Activated CD8-positive, alpha-beta T cell treated with anti-CD3 and anti-CD28 coated beads, Interleukin-2, amount 10 ng/mL, durations not matched to agents 7 days and 5 days (primary cell): ENCODE data around the gene AGFG2. TPM values are rescaled to one million over a fixed set of nuclear protein-coding genes. Genes with fewer than 3 reads are reported as not detected.
"Not testable (repeated sequence)": the region's sequence is repeated elsewhere in the genome, so short reads cannot be mapped to it uniquely, and the experiment has no call there.

Source experiments
- ATAC-seq: fragments of 150-1000 bp; cut with Tn5 transposase; one replicate; pipeline ENCODE4 v1.10.0; 2021; ENCODE audit warnings: moderate library complexity
- CTCF ChIA-PET: fragments of 350-600 bp; sonication (Branson Sonifier 250); formaldehyde crosslinking; loops from one replicate; lab custom pipeline; 2021; ENCODE audit warnings: antibody characterized with exemption; lab: Charles Lee
- POLR2A ChIA-PET: fragments of 350-600 bp; sonication (Branson Sonifier 250); formaldehyde crosslinking; loops from one replicate; lab custom pipeline; 2021; ENCODE audit warnings: antibody characterized with exemption; lab: Charles Lee
- DNase-seq: peaks from one replicate; pipeline ENCODE4 v3.0.0-alpha.2; 2020
- H3K27ac Mint-ChIP-seq: one replicate; pipeline ENCODE4 v1.8.0; 2021; ENCODE audit warnings: mild to moderate bottlenecking, mixed read lengths
- H3K27me3 Mint-ChIP-seq: one replicate; pipeline ENCODE4 v1.8.0; 2021; ENCODE audit warnings: low read depth, mixed read lengths
- H3K36me3 Mint-ChIP-seq: one replicate; pipeline ENCODE4 v1.8.0; 2021; ENCODE audit warnings: low read depth, mixed read lengths
- H3K4me1 Mint-ChIP-seq: one replicate; pipeline ENCODE4 v1.8.0; 2021; ENCODE audit warnings: low read depth, mixed read lengths
- H3K4me3 Mint-ChIP-seq: one replicate; pipeline ENCODE4 v1.8.0; 2021; ENCODE audit warnings: mild to moderate bottlenecking, mixed read lengths
- H3K9me3 Mint-ChIP-seq: one replicate; pipeline ENCODE4 v1.8.0; 2022; ENCODE audit warnings: mixed read lengths; ENCODE audit not compliant: insufficient read depth
- total RNA-seq, 2 experiments: library from RNA; stranded (reverse); gene quantifications; one replicate each; pipeline ENCODE4 v1.2.3, GENCODE V29; 2021

AGFG2 gene
- total RNA-seq, 2 experiments from 2014 or later, result 43.0 to 46.0 TPM

GRCh38 chr7:100521909-100522593 is 17.0 kb upstream of the AGFG2 start:
- ATAC-seq, POLR2A ChIA-PET, H3K4me3 Mint-ChIP-seq, H3K27ac Mint-ChIP-seq, DNase-seq, H3K36me3 Mint-ChIP-seq, CTCF ChIA-PET, H3K9me3 Mint-ChIP-seq, H3K27me3 Mint-ChIP-seq, H3K4me1 Mint-ChIP-seq: not testable (repeated sequence)

- H3K36me3 Mint-ChIP-seq, H3K4me1 Mint-ChIP-seq, H3K27me3 Mint-ChIP-seq, H3K9me3 Mint-ChIP-seq, H3K4me3 Mint-ChIP-seq, CTCF ChIA-PET, DNase-seq, POLR2A ChIA-PET, H3K27ac Mint-ChIP-seq, ATAC-seq: not testable (repeated sequence)
Measured at GRCh38 chr7:100523192-100523591, 15.8 kb upstream of the AGFG2 start.

- POLR2A ChIA-PET, H3K27ac Mint-ChIP-seq, H3K9me3 Mint-ChIP-seq, DNase-seq, H3K27me3 Mint-ChIP-seq, H3K4me3 Mint-ChIP-seq, H3K4me1 Mint-ChIP-seq, ATAC-seq, H3K36me3 Mint-ChIP-seq: not testable (repeated sequence)
- CTCF ChIA-PET, result interaction anchor here (0.9 to 1.6 kb wide), 5 partner anchors 16 to 47 kb away, joined by 3 to 5 read pairs (median 3); no protein-coding TSS in a partner anchor
Measured at GRCh38 chr7:100528108-100528866, 10.7 kb upstream of the AGFG2 start.

GRCh38 chr7:100532165-100533022 is 6.6 kb upstream of the AGFG2 start:
- H3K36me3 Mint-ChIP-seq, result no peaks in the 10 kb centered on the region
- ChIA-PET CTCF (interaction anchor here (1.5 to 2.7 kb wide), 2 partner anchors 27 to 57 kb away, joined by 4 to 7 read pairs; no protein-coding TSS in a partner anchor), POLR2A (no interaction called here)
- H3K4me1 Mint-ChIP-seq, result peaks cover 3% of the 10 kb centered on the region
- ATAC-seq (no peak), DNase-seq (no peak)
- no peak overlapping the region for H3K27ac Mint-ChIP-seq
- no peaks in the 10 kb centered on the region for H3K9me3 Mint-ChIP-seq
- no peaks in the 10 kb centered on the region for H3K27me3 Mint-ChIP-seq
- no peak overlapping the region for H3K4me3 Mint-ChIP-seq

GRCh38 chr7:100535982-100536381 is 3.0 kb upstream of the AGFG2 start:
- not testable (repeated sequence) for H3K4me3 Mint-ChIP-seq

GRCh38 chr7:100536695-100537094 is 2.3 kb upstream of the AGFG2 start:
- CTCF ChIA-PET, ATAC-seq, H3K9me3 Mint-ChIP-seq, POLR2A ChIA-PET, H3K27me3 Mint-ChIP-seq, H3K27ac Mint-ChIP-seq, H3K4me3 Mint-ChIP-seq, DNase-seq: not testable (repeated sequence)
- Mint-ChIP-seq H3K4me1 (peaks cover 32% of the 10 kb centered on the region), H3K36me3 (peaks cover 13% of the 10 kb centered on the region)

More at GRCh38 chr7:100535982-100536381, 3.0 kb upstream of the AGFG2 start:
- H3K36me3 Mint-ChIP-seq, H3K27ac Mint-ChIP-seq, H3K9me3 Mint-ChIP-seq, POLR2A ChIA-PET, H3K27me3 Mint-ChIP-seq, DNase-seq, ATAC-seq: not testable (repeated sequence)
- CTCF ChIA-PET, result interaction anchor here (0.6 kb wide), 1 partner anchor 24 kb away, joined by 3 read pairs; no protein-coding TSS in a partner anchor
- H3K4me1 Mint-ChIP-seq, result peaks cover 25% of the 10 kb centered on the region

GRCh38 chr7:100538348-100538653 is 702 bp upstream of the AGFG2 start:
- Mint-ChIP-seq H3K9me3 (no peaks in the 10 kb centered on the region), H3K36me3 (peaks cover 20% of the 10 kb centered on the region), H3K27ac (peak overlapping the region; percentile 87), H3K4me3 (peak overlapping the region; percentile 100), H3K4me1 (peaks cover 47% of the 10 kb centered on the region), H3K27me3 (no peaks in the 10 kb centered on the region)
- DNase-seq (no peak), ATAC-seq (no peak)
- ChIA-PET POLR2A (interaction anchor here (0.9 to 1.8 kb wide), 6 partner anchors 9 to 110 kb away, joined by 3 to 7 read pairs (median 4); partner anchors contain the start of genes FBXO24, LRCH4, MOSPD3 and ZCWPW1), CTCF (interaction anchor here (1.1 to 2.2 kb wide), 4 partner anchors 9 to 96 kb away, joined by 3 to 10 read pairs (median 4); partner anchors contain the start of gene FBXO24)

- H3K27me3 Mint-ChIP-seq, result no peaks in the 10 kb centered on the region
- DNase-seq, result peak; percentile 32
- peak overlapping the region; percentile 87 for H3K27ac Mint-ChIP-seq
Measured at GRCh38 chr7:100539436-100540006, 518 bp downstream of the AGFG2 start.

GRCh38 chr7:100540073-100540723 is 1.2 kb downstream of the AGFG2 start:
- DNase-seq (no peak), ATAC-seq (no peak)
- Mint-ChIP-seq H3K27ac (no peak overlapping the region), H3K4me1 (peaks cover 66% of the 10 kb centered on the region), H3K36me3 (peaks cover 29% of the 10 kb centered on the region), H3K27me3 (no peaks in the 10 kb centered on the region), H3K9me3 (no peaks in the 10 kb centered on the region), H3K4me3 (peak overlapping the region; percentile 100)
- ChIA-PET CTCF (interaction anchor here (1.4 to 11.8 kb wide), 2 partner anchors 20 to 152 kb away, joined by 4 to 213 read pairs; no protein-coding TSS in a partner anchor), POLR2A (no interaction called here)

More at GRCh38 chr7:100539436-100540006, 518 bp downstream of the AGFG2 start:
- POLR2A ChIA-PET, result interaction anchor here (1.0 to 1.8 kb wide), 6 partner anchors 8 to 111 kb away, joined by 3 to 7 read pairs (median 4); partner anchors contain the start of genes FBXO24, LRCH4 and ZCWPW1
- CTCF ChIA-PET, result interaction anchor here (1.0 to 11.8 kb wide), 6 partner anchors 10 to 153 kb away, joined by 3 to 213 read pairs (median 4); partner anchors contain the start of gene FBXO24
- Mint-ChIP-seq H3K36me3 (peaks cover 29% of the 10 kb centered on the region), H3K4me3 (peak overlapping the region; percentile 100), H3K9me3 (no peaks in the 10 kb centered on the region), H3K4me1 (peaks cover 59% of the 10 kb centered on the region)
- no peak for ATAC-seq

GRCh38 chr7:100541309-100541708 is 2.3 kb downstream of the AGFG2 start:
- Mint-ChIP-seq H3K36me3 (peaks cover 29% of the 10 kb centered on the region), H3K27ac (peak overlapping the region; percentile 37), H3K4me1 (peaks cover 77% of the 10 kb centered on the region), H3K4me3 (peak overlapping the region; percentile 21)
- not testable (repeated sequence) for DNase-seq, ATAC-seq, H3K27me3 Mint-ChIP-seq, H3K9me3 Mint-ChIP-seq
- POLR2A ChIA-PET, result interaction anchor here (1.3 kb wide), 1 partner anchor 9 kb away, joined by 5 read pairs; no protein-coding TSS in a partner anchor
- CTCF ChIA-PET, result interaction anchor here (1.2 to 11.8 kb wide), 2 partner anchors 19 to 151 kb away, joined by 3 to 213 read pairs; no protein-coding TSS in a partner anchor
